ENCODE measurements around the gene VSIG1.

GRCh38 chrX:108126661-108127060, 81.8 kb downstream of the VSIG1 start:
- TF ChIP-seq, protein P1, sequence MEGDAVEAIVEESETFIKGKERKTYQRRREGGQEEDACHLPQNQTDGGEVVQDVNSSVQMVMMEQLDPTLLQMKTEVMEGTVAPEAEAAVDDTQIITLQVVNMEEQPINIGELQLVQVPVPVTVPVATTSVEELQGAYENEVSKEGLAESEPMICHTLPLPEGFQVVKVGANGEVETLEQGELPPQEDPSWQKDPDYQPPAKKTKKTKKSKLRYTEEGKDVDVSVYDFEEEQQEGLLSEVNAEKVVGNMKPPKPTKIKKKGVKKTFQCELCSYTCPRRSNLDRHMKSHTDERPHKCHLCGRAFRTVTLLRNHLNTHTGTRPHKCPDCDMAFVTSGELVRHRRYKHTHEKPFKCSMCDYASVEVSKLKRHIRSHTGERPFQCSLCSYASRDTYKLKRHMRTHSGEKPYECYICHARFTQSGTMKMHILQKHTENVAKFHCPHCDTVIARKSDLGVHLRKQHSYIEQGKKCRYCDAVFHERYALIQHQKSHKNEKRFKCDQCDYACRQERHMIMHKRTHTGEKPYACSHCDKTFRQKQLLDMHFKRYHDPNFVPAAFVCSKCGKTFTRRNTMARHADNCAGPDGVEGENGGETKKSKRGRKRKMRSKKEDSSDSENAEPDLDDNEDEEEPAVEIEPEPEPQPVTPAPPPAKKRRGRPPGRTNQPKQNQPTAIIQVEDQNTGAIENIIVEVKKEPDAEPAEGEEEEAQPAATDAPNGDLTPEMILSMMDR (IDR thresholded peaks at IDR 0.05): no peak
- TF ChIP-seq POLR2A (IDR thresholded peaks at IDR 0.05) (no peak), EP300 (IDR thresholded peaks at IDR 0.05) (no peak)
